B cell (primary cell): Measurements from ENCODE around the gene COL8A2.

Experiments used
- CTCF ChIP-seq: fragments of 200-600 bp; IDR thresholded peaks from one replicate; pipeline ENCODE4 v1.8.0; 2022; ENCODE audit warnings: antibody characterized with exemption, mild to moderate bottlenecking
- EZH2 ChIP-seq: IDR thresholded peaks from 2 replicates; pipeline ENCODE4 v1.6.1; 2012; ENCODE audit warnings: borderline replicate concordance, low read depth, mild to moderate bottlenecking, moderate library complexity, low read length; ENCODE audit not compliant: insufficient read depth, poor library complexity, severe bottlenecking

GRCh38 chr1:36128126-36128904, 3.3 kb upstream of the COL8A2 start:
- no peak for TF ChIP-seq CTCF
- TF ChIP-seq EZH2, result no peak
